ENCODE results near the gene PHTF2.

PHTF2 gene

GRCh38 chr7:77819021-77819420 lies 20.4 kb downstream of the PHTF2 start:
- no peak for DNase-seq (ENCODE audit: insufficient read length, low spot score)
- FAIRE-seq = no peak

GRCh38 chr7:77820967-77821366 lies 22.4 kb downstream of the PHTF2 start:
- DNase-seq (ENCODE audit: insufficient read length, low spot score) (no peak), FAIRE-seq (no peak)
- TF ChIP-seq CTCF (IDR thresholded peaks at IDR 0.05; ENCODE audit: insufficient read depth, missing control alignments) = no peak

More at GRCh38 chr7:77819021-77819420, 20.4 kb downstream of the PHTF2 start:
- TF ChIP-seq CTCF (IDR thresholded peaks at IDR 0.05; ENCODE audit: insufficient read depth, missing control alignments) = no peak

DNA sequence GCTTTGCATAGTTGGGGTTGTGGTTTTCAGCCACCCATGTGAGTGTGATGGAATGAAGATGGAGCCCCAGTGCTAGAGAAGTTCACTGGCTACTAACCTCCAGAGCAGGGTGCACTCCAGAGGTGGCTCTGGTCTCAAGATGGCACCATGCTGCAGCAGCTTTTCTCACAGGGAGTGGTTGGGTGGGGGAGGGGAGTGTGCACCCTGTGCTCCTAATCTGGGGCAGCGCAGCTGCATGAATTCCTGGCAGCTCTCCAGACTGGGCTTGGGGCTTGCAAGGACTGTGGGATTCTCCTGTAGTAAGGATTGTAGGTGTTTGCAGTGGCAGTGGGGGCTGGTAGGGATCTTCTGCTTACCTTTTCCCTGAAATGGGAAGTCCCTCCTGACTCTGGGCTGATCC lies 23.7 kb downstream of the PHTF2 start:
- TF ChIP-seq CTCF (IDR thresholded peaks at IDR 0.05; ENCODE audit: insufficient read depth, missing control alignments) = no peak
- no peak for FAIRE-seq
- no peak for DNase-seq (ENCODE audit: insufficient read length, low spot score)

- TF ChIP-seq CTCF (IDR thresholded peaks at IDR 0.05; ENCODE audit: insufficient read depth, missing control alignments) = no peak
- FAIRE-seq = no peak
Observed at GRCh38 chr7:77823787-77824186, 25.2 kb downstream of the PHTF2 start.

DNA sequence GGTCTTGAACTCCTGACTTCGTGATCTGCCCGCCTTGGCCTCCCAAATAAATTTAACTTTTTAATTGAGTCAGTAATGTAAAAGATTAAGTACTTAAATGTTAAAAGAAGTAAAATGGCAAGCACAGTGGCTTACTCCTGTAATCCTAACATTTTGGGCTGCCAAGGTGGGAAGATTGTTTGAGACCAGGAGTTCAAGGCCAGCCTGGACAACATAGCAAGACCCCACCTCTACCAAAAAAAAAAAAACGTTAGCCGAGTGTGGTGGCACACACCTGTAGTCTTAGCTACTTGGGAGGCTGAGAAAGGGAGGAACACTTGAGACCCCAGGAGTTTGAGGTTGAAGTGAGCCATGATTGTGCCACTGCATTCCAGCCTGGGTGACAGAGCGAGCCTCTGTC lies 26.1 kb downstream of the PHTF2 start:
- no peak for DNase-seq (ENCODE audit: insufficient read length, low spot score)
- no peak for TF ChIP-seq CTCF (IDR thresholded peaks at IDR 0.05; ENCODE audit: insufficient read depth, missing control alignments)
- no peak for FAIRE-seq

More at GRCh38 chr7:77823787-77824186, 25.2 kb downstream of the PHTF2 start:
- DNase-seq (ENCODE audit: insufficient read length, low spot score) = no peak

DNA sequence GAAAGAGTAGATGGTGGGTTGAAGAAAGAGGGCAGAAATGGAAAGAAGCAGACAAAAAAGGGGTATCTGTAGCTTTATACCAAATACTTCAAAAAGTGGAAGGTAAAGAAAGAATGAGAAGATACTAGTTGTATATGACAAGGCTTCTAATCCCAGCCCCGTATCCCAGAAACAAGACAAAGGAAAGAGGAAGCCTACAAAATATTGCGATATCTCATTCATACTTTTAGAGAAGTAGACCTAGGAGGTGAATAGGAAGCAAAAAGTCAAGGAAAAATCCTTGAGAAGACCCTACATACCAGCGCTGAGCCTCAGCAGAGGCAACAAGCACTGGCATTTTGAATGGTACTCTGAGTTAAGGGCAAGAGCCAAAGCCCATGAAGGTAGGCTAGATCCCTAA lies 26.6 kb downstream of the PHTF2 start:
- DNase-seq (ENCODE audit: insufficient read length, low spot score) = no peak
- no peak for TF ChIP-seq CTCF (IDR thresholded peaks at IDR 0.05; ENCODE audit: insufficient read depth, missing control alignments)
- FAIRE-seq = no peak

DNA sequence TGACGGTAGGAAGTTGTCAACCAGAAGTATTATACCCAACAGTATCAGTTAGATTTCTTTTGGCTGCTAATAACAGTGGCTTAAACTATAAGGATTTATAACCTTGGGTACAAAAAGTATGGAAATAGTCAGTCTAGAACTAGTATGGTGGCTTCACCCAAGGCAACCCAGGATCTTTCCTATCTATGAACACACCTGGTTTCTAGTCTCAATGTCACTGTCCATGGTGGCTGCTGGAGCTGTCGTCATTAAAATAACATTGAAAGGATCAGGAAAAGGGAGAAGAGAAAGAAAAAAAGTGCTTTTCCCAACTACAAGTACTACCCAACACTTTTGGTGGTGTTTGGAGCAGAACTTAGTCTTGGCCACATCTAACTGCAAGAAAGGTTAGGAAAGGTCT lies 27.7 kb downstream of the PHTF2 start:
- FAIRE-seq (no peak), DNase-seq (ENCODE audit: insufficient read length, low spot score) (no peak)
- TF ChIP-seq CTCF (IDR thresholded peaks at IDR 0.05; ENCODE audit: insufficient read depth, missing control alignments) = no peak
